Activated CD8-positive, alpha-beta memory T cell treated with anti-CD3 and anti-CD28 coated beads for 24 hours (primary cell): ENCODE measurements around the gene NUP155.
"Not testable (repeated sequence)": the region's sequence is repeated elsewhere in the genome, so short reads cannot be mapped to it uniquely, and the experiment has no call there.

Experiments
- DNase-seq: peaks from one replicate; pipeline ENCODE4 v3.0.0-alpha.2; 2020

NUP155 gene

GRCh38 chr5:37370864-37371726, at the start of gene NUP155:
Gene NUP155 (minus strand): TSS chr5:37371106. CDS start chr5:37370977, 129 bp downstream.
- peak; percentile 92 for DNase-seq

- no peak for DNase-seq
Observed at GRCh38 chr5:37417347-37417746, 46.4 kb upstream of the NUP155 start.

GRCh38 chr5:37415456-37415855, 44.5 kb upstream of the NUP155 start:
- not testable (repeated sequence) for DNase-seq

GRCh38 chr5:37412515-37412914, 41.6 kb upstream of the NUP155 start:
- DNase-seq = no peak

GRCh38 chr5:37400501-37400900, 29.6 kb upstream of the NUP155 start:
- no peak for DNase-seq

GRCh38 chr5:37396352-37396751, 25.4 kb upstream of the NUP155 start:
- no peak for DNase-seq

- no peak for DNase-seq
Observed at GRCh38 chr5:37391591-37391990, 20.7 kb upstream of the NUP155 start.

GRCh38 chr5:37379100-37379628, 8.3 kb upstream of the NUP155 start, which contains the start of gene WDR70:
Gene WDR70 (plus strand): TSS chr5:37379318. CDS start chr5:37379368, 50 bp downstream.
- DNase-seq = peak; percentile 88

- not testable (repeated sequence) for DNase-seq
Observed at GRCh38 chr5:37378066-37378465, 7.2 kb upstream of the NUP155 start.

GRCh38 chr5:37375091-37375490, 4.2 kb upstream of the NUP155 start:
- no peak for DNase-seq

- no peak for DNase-seq
Observed at GRCh38 chr5:37370550-37370863, 399 bp downstream of the NUP155 start.

- DNase-seq = peak; percentile 24
Observed at GRCh38 chr5:37355161-37355560, 15.7 kb downstream of the NUP155 start.

- DNase-seq = not testable (repeated sequence)
Observed at GRCh38 chr5:37342741-37343140, 28.2 kb downstream of the NUP155 start.

- not testable (repeated sequence) for DNase-seq
Observed at GRCh38 chr5:37334754-37335153, 36.2 kb downstream of the NUP155 start.

GRCh38 chr5:37326536-37326935, 44.4 kb downstream of the NUP155 start:
- DNase-seq = no peak

- no peak for DNase-seq
Observed at GRCh38 chr5:37323607-37324006, 47.3 kb downstream of the NUP155 start.

- no peak for DNase-seq
Observed at GRCh38 chr5:37319037-37319782, 51.7 kb downstream of the NUP155 start.

- no peak for DNase-seq
Observed at GRCh38 chr5:37316027-37316426, 54.9 kb downstream of the NUP155 start.

GRCh38 chr5:37310360-37310759, 60.5 kb downstream of the NUP155 start:
- DNase-seq = no peak

- no peak for DNase-seq
Observed at GRCh38 chr5:37308793-37309192, 62.1 kb downstream of the NUP155 start.

GRCh38 chr5:37304888-37305287, 66.0 kb downstream of the NUP155 start:
- no peak for DNase-seq

GRCh38 chr5:37296313-37296712, 74.6 kb downstream of the NUP155 start:
- DNase-seq = not testable (repeated sequence)

GRCh38 chr5:37283214-37283820, 87.6 kb downstream of the NUP155 start:
- no peak for DNase-seq
